ENCODE measurements around the gene ROBO2.

The ROBO2 gene

DNA sequence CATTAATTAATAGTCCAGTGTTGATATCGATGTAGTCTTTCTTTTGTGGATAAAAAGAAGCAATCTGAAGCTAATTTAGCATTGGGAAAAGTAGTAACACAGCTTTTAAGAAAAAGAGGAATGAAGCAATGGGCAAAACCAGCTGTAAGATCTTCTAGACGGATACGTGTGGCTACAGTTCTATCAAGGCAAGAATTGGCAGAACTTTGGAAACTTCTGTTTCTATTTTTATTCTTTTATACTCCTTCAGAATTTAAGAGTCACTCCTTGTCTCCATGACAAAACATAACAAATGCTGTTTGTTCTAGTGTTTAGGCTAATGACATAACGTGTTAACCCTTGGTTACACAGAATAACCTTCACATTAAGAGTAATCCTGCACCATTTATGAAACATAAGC lies 289.2 kb downstream of the ROBO2 start:
- no peak overlapping the region for H3K9ac ChIP-seq (ENCODE audit: low read length)
- H3K27me3 ChIP-seq (ENCODE audit: control insufficient read depth, insufficient read depth, low read length), result no peaks in the 10 kb centered on the region
- H3K36me3 ChIP-seq (ENCODE audit: control insufficient read depth, insufficient read depth, low read length), result no peaks in the 10 kb centered on the region
- no peak overlapping the region for H3K4me3 ChIP-seq (ENCODE audit: low read length)
- H3K4me1 ChIP-seq (ENCODE audit: control insufficient read depth, insufficient read depth, low read length), result no peaks in the 10 kb centered on the region
- H3K27ac ChIP-seq (ENCODE audit: low read depth, low read length), result no peak overlapping the region

- Histone ChIP-seq H3K4me3 (ENCODE audit: low read length) (no peak overlapping the region), H3K4me1 (ENCODE audit: control insufficient read depth, insufficient read depth, low read length) (no peaks in the 10 kb centered on the region), H3K27me3 (ENCODE audit: control insufficient read depth, insufficient read depth, low read length) (no peaks in the 10 kb centered on the region), H3K9ac (ENCODE audit: low read length) (no peak overlapping the region), H3K27ac (ENCODE audit: low read depth, low read length) (no peak overlapping the region), H3K36me3 (ENCODE audit: control insufficient read depth, insufficient read depth, low read length) (no peaks in the 10 kb centered on the region)
Measured at GRCh38 chr3:77338195-77338594, 298.3 kb downstream of the ROBO2 start.

GRCh38 chr3:77342027-77342426 lies 302.1 kb downstream of the ROBO2 start:
- H3K27me3 ChIP-seq (ENCODE audit: control insufficient read depth, insufficient read depth, low read length), result no peaks in the 10 kb centered on the region
- H3K4me1 ChIP-seq (ENCODE audit: control insufficient read depth, insufficient read depth, low read length), result no peaks in the 10 kb centered on the region
- H3K27ac ChIP-seq (ENCODE audit: low read depth, low read length), result no peak overlapping the region
- H3K36me3 ChIP-seq (ENCODE audit: control insufficient read depth, insufficient read depth, low read length), result no peaks in the 10 kb centered on the region
- no peak overlapping the region for H3K4me3 ChIP-seq (ENCODE audit: low read length)
- no peak overlapping the region for H3K9ac ChIP-seq (ENCODE audit: low read length)

DNA sequence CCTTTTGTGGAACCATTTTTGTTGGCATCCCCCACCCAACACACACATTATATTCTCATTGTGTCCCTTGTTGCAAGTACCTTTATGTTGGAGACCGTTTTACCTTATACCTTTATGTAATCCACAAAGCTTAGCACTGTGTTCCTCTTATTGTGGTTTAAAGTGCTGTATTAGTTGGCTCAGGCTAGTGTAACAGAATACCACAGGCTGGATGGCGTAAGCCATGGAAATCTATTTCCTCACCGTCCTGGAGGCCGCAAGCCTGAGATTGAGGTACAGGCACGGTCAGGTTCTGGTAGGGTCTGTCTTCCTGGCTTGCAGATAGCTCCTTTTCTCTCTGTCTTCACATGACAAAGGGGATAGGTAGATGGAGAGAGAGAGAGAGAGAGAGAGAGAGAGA lies 302.8 kb downstream of the ROBO2 start:
- H3K27ac ChIP-seq (ENCODE audit: low read depth, low read length), result no peak overlapping the region
- H3K9ac ChIP-seq (ENCODE audit: low read length), result no peak overlapping the region
- H3K27me3 ChIP-seq (ENCODE audit: control insufficient read depth, insufficient read depth, low read length), result no peaks in the 10 kb centered on the region
- H3K36me3 ChIP-seq (ENCODE audit: control insufficient read depth, insufficient read depth, low read length), result no peaks in the 10 kb centered on the region
- no peaks in the 10 kb centered on the region for H3K4me1 ChIP-seq (ENCODE audit: control insufficient read depth, insufficient read depth, low read length)
- no peak overlapping the region for H3K4me3 ChIP-seq (ENCODE audit: low read length)

DNA sequence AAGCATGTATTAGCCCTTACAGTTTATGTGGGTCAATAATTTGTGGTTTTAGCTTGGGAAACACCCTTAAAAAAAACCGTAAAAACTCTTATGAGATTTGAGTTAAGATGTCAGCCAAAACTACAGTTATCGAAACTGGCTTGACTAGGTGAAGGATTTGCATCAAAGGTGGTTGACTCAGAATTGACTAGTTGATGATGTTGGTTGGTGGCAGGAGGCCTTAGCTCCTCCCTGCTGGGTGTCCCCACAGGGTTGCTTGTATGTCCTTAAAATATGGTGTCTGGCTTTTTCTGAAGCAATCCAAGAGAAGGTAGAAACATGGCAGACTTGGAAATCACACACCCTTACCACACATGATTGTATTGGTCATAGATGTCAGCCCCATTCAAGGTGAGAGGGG lies 305.1 kb downstream of the ROBO2 start:
- H3K27ac ChIP-seq (ENCODE audit: low read depth, low read length), result no peak overlapping the region
- no peak overlapping the region for H3K4me3 ChIP-seq (ENCODE audit: low read length)

DNA sequence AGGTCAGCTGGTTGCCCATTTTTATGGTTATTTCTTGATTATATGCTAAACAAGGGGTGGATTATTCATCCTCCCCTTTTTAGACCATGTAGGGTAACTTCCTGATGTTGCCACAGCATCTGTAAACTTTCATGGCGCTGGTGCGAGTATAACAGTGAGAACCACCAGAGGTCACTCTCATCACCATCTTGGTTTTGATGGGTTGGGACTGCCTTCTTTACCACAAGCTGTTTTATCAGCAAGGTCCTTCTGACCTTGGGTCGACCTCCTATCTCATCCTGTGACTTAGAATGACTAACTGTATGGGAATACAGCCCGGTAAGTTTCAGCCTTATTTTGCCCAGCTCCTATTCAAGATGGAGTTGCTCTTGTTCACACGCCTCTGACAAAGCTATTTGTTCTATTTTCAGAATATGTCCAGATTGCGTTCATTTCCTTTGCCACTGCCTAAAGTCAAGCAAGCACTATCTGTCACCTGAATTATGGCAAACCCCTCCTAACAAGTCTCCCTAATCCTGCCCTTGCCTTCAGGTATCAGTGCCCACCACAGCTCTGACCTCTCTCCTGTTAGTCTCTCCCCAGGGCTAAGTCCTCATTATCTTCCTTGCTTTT lies 308.5 kb downstream of the ROBO2 start:
- Histone ChIP-seq H3K27me3 (ENCODE audit: control insufficient read depth, insufficient read depth, low read length) (no peaks in the 10 kb centered on the region), H3K27ac (ENCODE audit: low read depth, low read length) (no peak overlapping the region), H3K4me1 (ENCODE audit: control insufficient read depth, insufficient read depth, low read length) (no peaks in the 10 kb centered on the region), H3K4me3 (ENCODE audit: low read length) (no peak overlapping the region), H3K36me3 (ENCODE audit: control insufficient read depth, insufficient read depth, low read length) (no peaks in the 10 kb centered on the region), H3K9ac (ENCODE audit: low read length) (no peak overlapping the region)

More for the DNA sequence above, 305.1 kb downstream of the ROBO2 start:
- Histone ChIP-seq H3K9ac (ENCODE audit: low read length) (no peak overlapping the region), H3K4me1 (ENCODE audit: control insufficient read depth, insufficient read depth, low read length) (no peaks in the 10 kb centered on the region), H3K27me3 (ENCODE audit: control insufficient read depth, insufficient read depth, low read length) (no peaks in the 10 kb centered on the region), H3K36me3 (ENCODE audit: control insufficient read depth, insufficient read depth, low read length) (no peaks in the 10 kb centered on the region)

DNA sequence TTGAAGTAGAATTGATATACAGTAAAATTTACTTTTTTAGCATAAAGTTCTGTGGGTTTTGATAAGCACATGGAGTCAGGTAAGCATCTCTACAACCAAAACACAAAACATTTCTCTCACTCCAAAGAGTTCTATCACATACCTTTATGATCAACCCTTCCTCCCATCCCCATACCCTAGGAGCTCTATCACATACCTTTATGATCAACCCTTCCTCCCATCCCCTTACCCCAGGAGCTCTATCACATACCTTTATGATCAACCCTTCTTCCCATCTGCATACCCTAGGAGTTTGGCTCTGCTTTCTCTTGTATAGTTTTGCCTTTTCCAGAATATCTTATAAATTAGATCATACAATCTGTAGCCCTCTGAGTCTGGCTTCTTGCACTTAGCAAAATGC lies 315.1 kb downstream of the ROBO2 start:
- Histone ChIP-seq H3K27me3 (ENCODE audit: control insufficient read depth, insufficient read depth, low read length) (no peaks in the 10 kb centered on the region), H3K4me3 (ENCODE audit: low read length) (no peak overlapping the region), H3K36me3 (ENCODE audit: control insufficient read depth, insufficient read depth, low read length) (no peaks in the 10 kb centered on the region), H3K4me1 (ENCODE audit: control insufficient read depth, insufficient read depth, low read length) (no peaks in the 10 kb centered on the region), H3K9ac (ENCODE audit: low read length) (no peak overlapping the region), H3K27ac (ENCODE audit: low read depth, low read length) (no peak overlapping the region)

- Histone ChIP-seq H3K36me3 (ENCODE audit: control insufficient read depth, insufficient read depth, low read length) (no peaks in the 10 kb centered on the region), H3K9ac (ENCODE audit: low read length) (no peak overlapping the region), H3K4me1 (ENCODE audit: control insufficient read depth, insufficient read depth, low read length) (no peaks in the 10 kb centered on the region), H3K4me3 (ENCODE audit: low read length) (no peak overlapping the region), H3K27ac (ENCODE audit: low read depth, low read length) (no peak overlapping the region), H3K27me3 (ENCODE audit: control insufficient read depth, insufficient read depth, low read length) (no peaks in the 10 kb centered on the region)
Measured at GRCh38 chr3:77362936-77363335, 323.0 kb downstream of the ROBO2 start.

DNA sequence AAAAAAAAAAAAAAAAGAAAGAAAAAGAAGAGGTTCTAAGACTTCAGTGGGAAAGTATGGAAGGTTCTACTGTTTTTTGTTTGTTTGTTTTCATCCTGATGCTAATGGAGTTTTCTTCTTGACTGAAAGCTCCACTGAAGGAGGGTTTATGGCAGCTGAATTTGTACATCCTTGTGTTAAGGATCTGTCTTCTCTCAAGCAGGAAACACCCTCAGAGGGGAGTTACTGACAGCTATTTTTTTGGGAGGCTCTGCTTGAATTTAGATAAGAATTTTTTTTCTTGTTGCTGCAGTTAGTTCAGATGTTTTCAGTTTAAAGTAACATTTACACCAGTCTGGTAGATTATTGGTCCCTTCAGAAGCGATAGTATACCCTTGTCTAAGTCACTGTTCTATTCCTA lies 325.3 kb downstream of the ROBO2 start:
- Histone ChIP-seq H3K4me1 (ENCODE audit: control insufficient read depth, insufficient read depth, low read length) (no peaks in the 10 kb centered on the region), H3K27me3 (ENCODE audit: control insufficient read depth, insufficient read depth, low read length) (no peaks in the 10 kb centered on the region), H3K27ac (ENCODE audit: low read depth, low read length) (no peak overlapping the region), H3K4me3 (ENCODE audit: low read length) (no peak overlapping the region), H3K36me3 (ENCODE audit: control insufficient read depth, insufficient read depth, low read length) (no peaks in the 10 kb centered on the region), H3K9ac (ENCODE audit: low read length) (no peak overlapping the region)

DNA sequence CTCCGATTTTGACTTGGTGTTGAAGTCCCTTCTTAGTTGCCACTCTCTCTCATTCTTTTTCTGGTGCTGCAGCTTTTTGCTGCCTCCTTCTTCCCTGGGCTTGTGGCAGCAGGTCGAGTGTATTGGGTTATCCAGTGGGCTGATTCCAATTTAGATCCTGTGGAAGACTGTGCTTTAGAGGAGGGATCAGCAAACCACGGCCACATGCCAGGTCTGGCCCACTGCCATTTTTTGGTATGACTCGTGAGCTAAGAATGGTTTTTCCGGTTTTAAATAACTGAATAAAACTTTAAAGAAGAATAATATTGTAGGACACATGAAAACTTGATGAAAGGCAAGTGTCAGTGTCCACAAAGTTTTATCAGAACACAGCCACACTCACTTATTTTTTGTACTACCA lies 330.5 kb downstream of the ROBO2 start:
- Histone ChIP-seq H3K4me1 (ENCODE audit: control insufficient read depth, insufficient read depth, low read length) (no peaks in the 10 kb centered on the region), H3K36me3 (ENCODE audit: control insufficient read depth, insufficient read depth, low read length) (no peaks in the 10 kb centered on the region)

DNA sequence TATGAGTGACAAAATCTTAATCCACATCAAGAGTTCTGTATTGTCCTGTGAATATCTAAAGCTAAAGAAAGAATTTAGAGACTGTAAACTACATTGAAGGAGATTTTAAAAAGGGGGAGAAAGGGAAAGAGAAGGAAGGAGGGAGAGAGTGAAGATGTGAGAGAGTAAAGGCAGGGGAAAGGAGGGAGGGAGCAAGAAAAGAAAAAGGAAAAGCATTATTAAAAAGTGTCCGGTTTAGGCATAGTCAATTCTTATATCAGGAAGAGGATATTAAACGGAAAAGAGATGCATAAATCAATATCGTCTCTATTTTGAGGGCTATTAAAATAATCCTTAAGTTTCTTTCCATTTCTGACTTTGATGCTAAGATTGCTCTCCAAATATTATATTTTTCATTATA lies 332.1 kb downstream of the ROBO2 start:
- Histone ChIP-seq H3K27me3 (ENCODE audit: control insufficient read depth, insufficient read depth, low read length) (no peaks in the 10 kb centered on the region), H3K4me1 (ENCODE audit: control insufficient read depth, insufficient read depth, low read length) (no peaks in the 10 kb centered on the region), H3K36me3 (ENCODE audit: control insufficient read depth, insufficient read depth, low read length) (no peaks in the 10 kb centered on the region), H3K9ac (ENCODE audit: low read length) (no peak overlapping the region), H3K4me3 (ENCODE audit: low read length) (no peak overlapping the region), H3K27ac (ENCODE audit: low read depth, low read length) (no peak overlapping the region)

More for the DNA sequence above, 330.5 kb downstream of the ROBO2 start:
- no peak overlapping the region for H3K9ac ChIP-seq (ENCODE audit: low read length)
- no peak overlapping the region for H3K4me3 ChIP-seq (ENCODE audit: low read length)
- H3K27me3 ChIP-seq (ENCODE audit: control insufficient read depth, insufficient read depth, low read length), result no peaks in the 10 kb centered on the region
- H3K27ac ChIP-seq (ENCODE audit: low read depth, low read length), result no peak overlapping the region

DNA sequence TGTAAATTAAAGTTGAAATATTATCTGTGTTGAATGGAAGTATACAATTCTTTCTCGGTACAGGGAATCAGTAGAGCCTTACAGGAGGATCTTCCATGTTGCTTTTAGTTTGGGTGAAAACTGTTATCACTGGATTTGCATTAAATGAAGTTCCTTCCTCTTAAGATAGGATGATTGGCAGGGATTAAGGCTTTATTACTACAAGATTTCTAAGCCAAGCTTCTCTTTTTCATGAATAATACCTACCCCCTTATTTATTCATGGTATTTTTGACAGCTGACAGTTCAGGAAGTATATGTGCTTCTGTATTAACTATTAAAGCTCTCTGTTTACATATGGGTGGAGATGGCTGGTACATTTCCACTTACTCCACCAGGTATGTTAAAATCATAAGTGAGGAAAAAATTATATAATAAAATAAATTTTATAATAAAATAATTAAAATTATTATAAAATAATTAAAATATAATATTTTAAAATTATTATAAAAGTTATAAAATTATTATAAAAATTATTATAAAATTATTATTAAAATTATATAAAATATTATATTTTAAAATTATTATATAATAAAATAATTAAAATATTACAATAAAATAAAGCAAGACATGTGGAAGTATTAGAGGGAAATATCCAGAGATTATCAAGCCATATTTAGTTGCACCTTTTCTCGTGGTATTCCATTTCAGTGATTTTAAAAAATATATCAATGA lies 332.9 kb downstream of the ROBO2 start:
- Histone ChIP-seq H3K9ac (ENCODE audit: low read length) (no peak overlapping the region), H3K4me3 (ENCODE audit: low read length) (no peak overlapping the region), H3K27me3 (ENCODE audit: control insufficient read depth, insufficient read depth, low read length) (no peaks in the 10 kb centered on the region), H3K27ac (ENCODE audit: low read depth, low read length) (no peak overlapping the region), H3K4me1 (ENCODE audit: control insufficient read depth, insufficient read depth, low read length) (no peaks in the 10 kb centered on the region), H3K36me3 (ENCODE audit: control insufficient read depth, insufficient read depth, low read length) (no peaks in the 10 kb centered on the region)

DNA sequence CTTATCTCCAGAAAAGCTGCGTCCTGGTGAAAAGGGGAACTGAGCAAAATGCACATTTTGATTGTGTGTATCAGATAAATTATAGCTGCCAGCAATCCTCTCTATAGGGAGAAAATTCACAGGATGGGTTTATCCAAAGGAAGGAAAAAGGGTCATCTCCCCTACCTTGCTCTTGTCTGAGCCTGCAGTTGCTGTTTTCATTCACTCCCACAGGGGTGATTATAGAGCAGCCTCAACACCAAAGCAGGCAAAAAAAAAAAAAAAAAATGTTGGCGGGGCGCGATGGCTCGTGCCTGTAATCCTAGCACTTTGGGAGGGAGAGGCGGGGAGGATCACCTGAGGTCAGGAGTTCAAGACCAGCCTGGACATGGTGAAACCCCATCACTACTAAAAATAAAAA lies 333.7 kb downstream of the ROBO2 start:
- Histone ChIP-seq H3K27ac (ENCODE audit: low read depth, low read length) (no peak overlapping the region), H3K4me3 (ENCODE audit: low read length) (no peak overlapping the region), H3K36me3 (ENCODE audit: control insufficient read depth, insufficient read depth, low read length) (no peaks in the 10 kb centered on the region)

More for the DNA sequence above, 333.7 kb downstream of the ROBO2 start:
- no peaks in the 10 kb centered on the region for H3K27me3 ChIP-seq (ENCODE audit: control insufficient read depth, insufficient read depth, low read length)
- H3K4me1 ChIP-seq (ENCODE audit: control insufficient read depth, insufficient read depth, low read length), result no peaks in the 10 kb centered on the region
- H3K9ac ChIP-seq (ENCODE audit: low read length), result no peak overlapping the region
